BE2C (cell line): Measurements from ENCODE around the gene BRD3. TPM values are rescaled to one million over a fixed set of nuclear protein-coding genes. Genes with fewer than 3 reads are reported as not detected.
"Not testable (repeated sequence)": the region's sequence is repeated elsewhere in the genome, so short reads cannot be mapped to it uniquely, and the experiment has no call there.

Experiments used
- DNase-seq: peaks from one replicate; pipeline ENCODE4 v3.0.0-alpha.2; 2020
- H3K27me3 ChIP-seq: fragments of 250-450 bp; sonication (Bioruptor Pico); 2 replicates; pipeline ENCODE4 v1.5.1; 2020; ENCODE audit warnings: mild to moderate bottlenecking
- H3K36me3 ChIP-seq: fragments of 250-450 bp; sonication (Bioruptor Pico); 2 replicates; pipeline ENCODE4 v1.5.1; 2020; ENCODE audit warnings: mild to moderate bottlenecking
- H3K4me1 ChIP-seq: fragments of 250-450 bp; sonication (Bioruptor Pico); 2 replicates; pipeline ENCODE4 v1.5.1; 2020
- H3K4me3 ChIP-seq: 2 replicates; pipeline ENCODE4 v1.5.1; 2011; ENCODE audit warnings: low read depth, low read length
- H3K9me3 ChIP-seq: fragments of 250-450 bp; sonication (Bioruptor Pico); 2 replicates; pipeline ENCODE4 v1.5.1; 2020
- CTCF ChIP-seq: IDR thresholded peaks from 2 replicates; pipeline ENCODE4 v1.5.1; 2012; ENCODE audit warnings: mild to moderate bottlenecking, low read depth, low read length
- polyA plus RNA-seq: library from polyadenylated mRNA; unstranded; fragments of >200 nt; gene quantifications from one replicate; pipeline ENCODE4 v1.2.1, GENCODE V29; 2012; ENCODE audit warnings: low read depth, missing spikeins; ENCODE audit not compliant: insufficient read length, insufficient read depth

The BRD3 gene
- 79.5 TPM for polyA plus RNA-seq

- no peak for TF ChIP-seq CTCF
- DNase-seq = peak; percentile 91
- Histone ChIP-seq H3K27me3 (peaks cover 16% of the 10 kb centered on the region; the same call in 1 of the 2 replicates), H3K4me3 (peak within 1 kb of the TSS; percentile 80), H3K9me3 (no peaks in the 10 kb centered on the region), H3K4me1 (no peaks in the 10 kb centered on the region), H3K36me3 (peaks cover 3% of the 10 kb centered on the region)
Measured at GRCh38 chr9:134067904-134068743, at the start of gene BRD3. BRD3 (minus strand) TSS chr9:134068026; CDS start chr9:134053477, 14,549 bp downstream.

GRCh38 chr9:134112561-134112960, 44.7 kb upstream of the BRD3 start:
- DNase-seq = no peak
- no peaks in the 10 kb centered on the region for H3K36me3 ChIP-seq
- H3K4me3 ChIP-seq = no peak overlapping the region
- no peak for TF ChIP-seq CTCF
- no peaks in the 10 kb centered on the region for H3K27me3 ChIP-seq
- no peaks in the 10 kb centered on the region for H3K4me1 ChIP-seq
- no peaks in the 10 kb centered on the region for H3K9me3 ChIP-seq

- no peak for TF ChIP-seq CTCF
- no peaks in the 10 kb centered on the region; the same call in 1 of the 2 replicates for H3K27me3 ChIP-seq
- H3K36me3 ChIP-seq = no peaks in the 10 kb centered on the region
- no peaks in the 10 kb centered on the region for H3K4me1 ChIP-seq
- H3K9me3 ChIP-seq = no peaks in the 10 kb centered on the region
- DNase-seq = no peak
- H3K4me3 ChIP-seq = no peak overlapping the region
Measured at GRCh38 chr9:134111064-134111463, 43.2 kb upstream of the BRD3 start.

GRCh38 chr9:134103391-134103998, 35.7 kb upstream of the BRD3 start:
- DNase-seq = no peak
- peaks cover 9% of the 10 kb centered on the region; the same call in 1 of the 2 replicates for H3K27me3 ChIP-seq
- no peak overlapping the region for H3K4me3 ChIP-seq
- no peak for TF ChIP-seq CTCF
- H3K36me3 ChIP-seq = no peaks in the 10 kb centered on the region
- no peaks in the 10 kb centered on the region for H3K9me3 ChIP-seq
- H3K4me1 ChIP-seq = no peaks in the 10 kb centered on the region

GRCh38 chr9:134101623-134102149, 33.9 kb upstream of the BRD3 start:
- Histone ChIP-seq H3K4me3 (no peak overlapping the region), H3K27me3 (peaks cover 9% of the 10 kb centered on the region; the same call in 1 of the 2 replicates), H3K36me3 (no peaks in the 10 kb centered on the region), H3K4me1 (no peaks in the 10 kb centered on the region), H3K9me3 (no peaks in the 10 kb centered on the region)
- DNase-seq = no peak
- TF ChIP-seq CTCF = no peak

- H3K9me3 ChIP-seq, H3K4me3 ChIP-seq, H3K36me3 ChIP-seq, H3K4me1 ChIP-seq, H3K27me3 ChIP-seq, DNase-seq: not testable (repeated sequence)
Measured at GRCh38 chr9:134101133-134101532, 33.3 kb upstream of the BRD3 start.
